ENCODE data around the gene PIAS1.
"Not testable (repeated sequence)": the region's sequence is repeated elsewhere in the genome, so short reads cannot be mapped to it uniquely, and the experiment has no call there.

The PIAS1 gene

DNA sequence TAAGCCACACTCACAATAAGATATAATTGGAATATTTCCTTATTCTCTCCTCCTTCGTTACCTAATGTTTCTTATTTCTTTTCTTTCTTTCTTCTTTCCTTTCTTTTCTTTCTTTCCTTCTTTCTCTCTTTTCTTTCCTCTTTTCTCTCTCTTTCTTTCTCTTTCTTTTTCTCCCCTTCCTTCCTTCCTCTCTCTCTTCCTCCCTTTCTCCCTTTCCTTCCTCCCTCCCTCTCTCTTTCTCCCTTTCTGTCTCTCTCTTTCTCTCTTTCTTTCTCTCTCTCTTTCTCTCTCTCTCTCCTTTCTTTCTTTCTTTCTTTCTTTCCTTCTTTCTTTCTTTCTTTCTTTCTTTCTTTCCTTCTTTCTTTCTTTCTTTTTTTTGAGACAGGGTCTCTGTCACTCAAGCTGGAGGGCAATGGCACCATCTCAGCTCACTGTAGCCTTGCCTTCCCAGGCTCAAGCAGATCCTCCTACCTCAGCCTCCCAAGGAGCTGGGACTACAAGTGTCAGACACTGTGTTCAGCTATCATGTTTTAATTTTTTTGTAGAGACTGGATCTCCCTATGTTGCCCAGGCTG is 19.3 kb upstream of the PIAS1 start:
- DNase-seq = no peak

DNA sequence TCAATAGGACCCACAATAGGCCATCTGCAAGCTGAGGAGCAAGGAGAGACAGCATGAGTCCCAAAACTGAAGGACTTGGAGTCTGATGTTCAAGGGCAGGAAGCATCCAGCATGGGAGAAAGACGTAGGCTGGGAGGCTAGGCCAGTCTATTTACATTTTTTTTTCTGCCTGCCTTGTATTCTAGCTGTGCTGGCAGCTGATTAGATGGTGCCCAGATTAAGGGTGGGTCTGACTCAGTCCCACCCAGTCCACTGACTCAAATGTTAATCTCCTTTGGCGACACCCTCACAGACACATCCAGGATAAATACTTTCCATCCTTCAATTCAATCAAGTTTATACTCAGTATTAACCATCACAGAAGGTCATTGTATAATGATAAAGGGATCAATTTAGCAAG is 15.9 kb upstream of the PIAS1 start:
- no peak for DNase-seq

DNA sequence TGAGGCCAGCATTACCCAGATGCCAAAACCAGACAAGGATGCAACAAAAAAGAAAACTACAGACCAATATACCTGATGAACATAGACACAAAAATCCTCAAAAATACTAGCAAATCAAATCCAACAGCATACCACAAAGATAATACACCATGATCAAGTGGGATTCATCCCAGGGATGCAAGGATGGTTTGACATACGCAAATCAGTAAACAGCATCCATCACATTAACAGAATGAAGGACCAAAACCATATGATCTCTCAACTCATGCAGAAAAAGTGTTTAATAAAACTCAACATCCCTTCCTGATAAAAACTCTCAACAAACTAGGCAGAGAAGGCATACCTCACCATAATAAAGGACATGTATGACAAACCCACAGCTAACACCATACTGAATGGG is 14.0 kb upstream of the PIAS1 start:
- no peak for DNase-seq

DNA sequence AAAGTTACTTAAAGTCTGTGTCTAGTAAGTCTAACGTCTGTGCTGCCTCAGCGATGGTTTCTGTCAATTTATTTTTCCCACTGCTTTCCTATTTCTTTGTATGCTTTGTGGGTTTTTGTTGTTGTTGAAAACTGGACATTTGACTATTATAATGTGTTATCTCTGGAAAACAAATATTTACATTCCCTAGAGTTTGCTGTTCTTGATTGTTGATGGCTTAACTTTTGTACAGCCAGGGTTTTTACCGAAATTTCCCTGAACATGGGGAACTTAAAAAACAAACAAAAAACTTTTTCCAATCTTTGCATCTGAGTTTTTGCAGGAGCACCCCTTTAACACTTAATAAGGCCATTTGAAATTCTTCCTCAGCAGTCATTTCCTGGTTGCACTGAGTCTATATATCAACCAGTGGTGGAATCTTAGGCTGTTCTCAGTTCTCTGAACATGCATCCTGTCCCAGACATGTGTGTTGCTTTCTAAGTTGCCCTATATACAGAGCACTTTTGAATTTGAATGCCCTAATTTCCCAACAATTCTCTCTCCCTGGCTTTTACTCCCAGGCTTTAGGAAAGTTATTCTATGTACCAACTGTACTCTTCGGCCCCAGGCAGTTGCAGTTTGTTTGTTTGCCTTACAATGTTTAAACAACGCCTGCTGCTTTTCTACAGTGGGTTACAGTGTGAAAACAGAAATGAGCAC is 11.8 kb upstream of the PIAS1 start:
- no peak for DNase-seq

DNA sequence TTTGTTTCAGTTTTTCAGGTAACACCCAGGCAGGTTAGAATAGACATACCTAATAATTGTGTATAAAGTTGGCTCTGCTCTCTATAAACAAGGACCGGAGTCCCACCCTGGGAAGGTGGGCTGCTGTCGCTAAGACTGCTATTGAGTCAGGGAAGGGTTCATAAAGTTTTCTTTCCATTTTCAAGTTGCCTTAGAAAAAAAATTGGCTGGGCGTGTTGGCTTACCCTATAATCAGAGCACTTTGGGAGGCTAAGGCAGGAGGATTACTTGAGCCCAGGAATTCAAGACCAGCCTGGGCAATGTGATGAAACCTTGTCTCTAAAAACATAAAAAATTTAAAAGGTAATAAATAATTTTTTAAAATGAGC is 11.3 kb upstream of the PIAS1 start:
- DNase-seq = no peak

DNA sequence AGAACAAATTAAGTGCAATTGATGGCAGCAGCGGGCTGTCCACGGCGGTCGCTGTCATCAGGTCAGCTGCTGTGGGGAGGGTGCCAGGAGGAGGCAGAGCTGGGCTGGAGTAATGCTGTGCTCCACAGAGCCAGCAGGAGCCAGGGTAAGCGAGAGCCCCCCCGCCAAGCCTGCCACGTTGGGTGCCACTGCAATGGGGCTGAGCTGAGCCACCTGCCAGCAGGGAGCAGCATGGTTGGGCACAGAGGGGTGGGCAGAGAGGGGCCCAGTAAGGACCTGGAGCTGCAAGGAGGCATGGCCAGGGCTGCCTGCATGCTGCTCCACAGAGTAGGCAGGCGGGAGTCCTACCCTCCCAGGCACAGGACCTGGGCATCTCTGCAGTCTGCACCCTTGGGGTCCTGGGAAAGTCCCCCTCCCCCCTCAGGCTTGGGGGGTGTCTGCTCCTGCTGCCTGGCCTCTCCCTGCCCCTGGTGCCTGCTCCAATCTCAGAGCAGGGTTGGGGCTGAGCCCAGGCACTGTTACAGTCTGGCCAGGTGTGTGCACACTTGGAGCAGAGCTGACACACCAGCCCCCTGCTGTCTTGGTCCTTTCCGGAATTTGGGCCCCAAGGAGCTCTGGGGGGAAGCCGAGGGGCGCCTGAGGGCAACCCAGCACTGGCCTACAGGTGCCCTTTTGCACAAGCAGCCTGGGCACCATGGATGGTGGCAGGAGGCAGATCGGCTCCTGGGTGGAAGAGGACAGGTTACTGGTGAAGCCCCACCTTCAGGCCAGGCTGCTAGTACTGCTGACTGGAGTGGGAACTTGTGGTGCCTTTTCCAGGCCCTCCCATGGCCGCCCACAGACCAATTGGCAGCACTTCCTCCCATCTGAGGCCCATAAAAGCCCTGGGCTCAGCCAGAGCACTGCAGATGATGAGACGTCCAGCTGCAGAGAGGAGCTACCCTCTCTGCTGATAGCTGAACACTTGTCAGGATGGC is 8.5 kb upstream of the PIAS1 start:
- no peak for DNase-seq

DNA sequence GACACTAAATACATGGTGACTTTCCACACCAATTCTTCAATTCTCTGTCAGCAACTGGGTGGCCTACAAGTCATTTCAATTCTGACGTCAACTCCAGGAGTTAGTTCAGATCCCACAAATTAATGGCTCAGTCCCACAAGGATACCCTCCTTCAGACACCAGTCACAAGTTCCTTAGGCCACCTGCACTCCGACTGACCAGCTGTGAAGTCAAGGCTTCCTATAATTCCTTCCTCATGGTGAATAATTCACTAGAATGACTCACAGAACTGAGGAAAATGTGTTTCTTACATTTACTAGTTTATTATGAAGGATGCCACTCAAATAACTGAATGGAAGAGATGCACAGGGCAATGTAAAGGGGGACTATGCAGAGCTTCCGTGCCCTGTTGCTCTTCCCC is 6.3 kb upstream of the PIAS1 start:
- no peak for DNase-seq

DNA sequence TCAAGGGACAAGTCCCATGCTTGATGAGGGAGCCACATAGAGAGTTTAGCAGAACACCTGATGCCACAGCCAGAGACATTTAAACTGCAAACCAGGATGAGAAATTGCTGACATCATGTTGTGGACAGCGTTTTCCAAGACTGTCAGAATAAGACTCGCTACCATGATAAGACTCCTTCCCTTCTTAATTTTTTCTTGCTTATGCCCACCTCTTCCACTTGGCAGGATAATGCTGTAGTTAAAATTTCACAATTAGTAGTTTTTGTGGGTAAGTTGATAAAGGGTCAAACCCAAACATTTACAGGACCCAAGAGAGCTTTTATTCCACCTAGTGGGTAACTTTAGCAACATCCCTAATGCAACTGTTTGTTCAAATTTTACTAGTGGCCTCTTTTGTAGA is 3.0 kb upstream of the PIAS1 start:
- DNase-seq = no peak

DNA sequence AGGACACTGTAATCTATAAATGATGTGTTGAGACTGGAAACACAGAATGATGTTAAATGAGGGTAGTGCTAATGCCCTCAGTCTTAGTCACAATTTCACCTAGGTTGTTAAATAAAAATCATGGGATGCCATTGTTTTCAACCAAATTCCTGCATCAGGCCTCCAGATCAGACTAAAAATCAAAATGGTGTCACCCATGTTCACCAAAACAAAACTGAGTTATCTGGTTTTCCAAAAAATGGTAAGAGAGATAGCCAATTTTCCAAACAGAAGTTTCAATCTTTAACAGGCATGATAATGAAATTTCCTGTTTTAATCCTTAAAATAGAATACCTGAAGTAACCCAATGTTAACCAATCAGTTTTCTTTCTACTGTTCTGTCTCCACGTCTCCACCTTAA is 2.2 kb upstream of the PIAS1 start:
- no peak for DNase-seq

DNA sequence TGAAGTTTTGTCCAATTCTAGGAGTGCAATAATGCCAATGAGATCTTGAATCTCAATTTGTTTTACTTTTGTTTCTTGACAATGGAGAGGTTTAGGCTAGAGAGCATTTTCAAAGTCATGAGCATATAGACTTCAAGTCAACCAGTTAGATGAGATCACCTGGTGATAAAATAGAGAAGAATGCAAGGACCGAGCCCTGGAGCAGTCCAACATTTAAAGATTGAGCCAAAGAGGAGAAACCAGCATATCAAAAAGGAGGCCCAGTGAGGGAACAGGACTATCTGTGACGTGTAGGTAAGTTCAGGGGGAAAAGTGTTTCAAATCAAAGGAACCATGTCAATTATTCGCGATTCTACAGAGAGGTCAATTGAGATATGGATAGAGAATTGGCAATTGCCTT is 1.7 kb upstream of the PIAS1 start:
- no peak for DNase-seq

DNA sequence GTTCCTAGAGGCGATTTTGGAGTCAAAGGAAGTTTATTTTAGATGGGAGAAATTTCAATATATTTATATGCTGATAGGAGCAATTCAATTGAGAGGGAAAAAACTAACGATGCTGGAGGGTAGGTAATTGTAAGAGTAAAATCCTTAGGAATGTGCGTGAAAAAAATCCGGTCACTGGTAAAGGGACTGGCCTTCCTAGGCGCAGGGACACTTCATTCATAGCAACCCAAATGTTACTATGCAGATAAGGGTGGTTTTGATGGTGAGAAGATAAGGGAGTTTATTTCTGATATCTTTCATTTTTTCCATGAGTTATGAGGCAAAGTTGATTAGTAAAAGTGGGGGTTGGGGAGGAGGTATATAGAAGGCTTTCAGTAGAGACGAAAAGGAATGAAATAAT is 1.1 kb upstream of the PIAS1 start:
- DNase-seq = no peak

DNA sequence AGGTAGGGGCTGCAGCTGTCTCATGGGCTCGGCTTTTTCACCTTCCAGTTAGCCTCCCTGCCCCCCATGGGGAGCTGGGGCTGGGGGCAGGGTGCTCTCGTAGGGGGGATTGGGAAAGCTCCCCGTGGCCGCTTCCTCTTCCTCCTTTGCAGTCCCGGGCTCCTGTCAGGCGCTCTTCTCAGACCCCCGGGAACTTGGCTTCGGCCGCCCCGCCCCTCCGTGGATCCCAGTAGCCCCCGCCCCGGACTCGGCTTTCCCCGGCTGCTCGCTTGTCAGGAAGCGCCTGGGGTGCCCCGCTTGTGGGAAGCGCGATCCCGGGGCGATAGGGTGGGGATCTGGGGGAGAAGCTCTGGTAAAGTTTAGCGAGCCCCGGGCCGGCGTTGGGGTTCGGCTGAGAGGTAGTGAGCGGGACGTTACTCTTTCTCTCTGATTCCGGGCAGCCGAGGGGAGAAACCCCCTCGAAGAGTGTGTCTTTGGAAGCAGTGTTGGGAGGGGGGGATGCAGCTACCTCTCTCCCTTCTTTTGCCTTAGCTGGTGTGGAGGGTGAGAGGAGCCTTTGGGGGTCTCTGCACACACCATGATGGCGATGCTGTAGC is 611 bp downstream of the PIAS1 start:
- peak; percentile 36 for DNase-seq

DNA sequence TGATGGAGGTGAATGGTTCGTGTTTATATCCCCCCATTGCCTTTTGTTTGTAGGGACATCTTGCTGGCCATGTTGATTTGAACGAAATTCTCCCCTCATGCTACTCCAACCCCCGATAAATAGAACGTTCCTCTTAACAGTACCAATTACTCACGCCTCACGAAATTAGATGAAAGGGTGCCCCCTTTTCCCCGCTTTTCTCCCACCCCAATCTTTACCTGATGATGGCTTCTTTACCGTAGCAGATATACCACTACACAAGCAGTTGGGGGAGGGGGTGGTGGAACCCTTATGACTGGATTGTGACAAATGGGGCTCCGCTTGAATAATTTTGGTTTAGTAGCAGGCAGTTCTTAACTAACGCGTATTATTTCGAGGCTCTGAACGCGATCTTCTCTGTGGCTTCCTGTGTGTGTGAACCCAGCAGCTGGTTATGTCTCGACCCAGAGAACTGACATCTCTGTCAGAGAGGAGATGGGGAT is 1.1 kb downstream of the PIAS1 start:
- peak; percentile 68 for DNase-seq

DNA sequence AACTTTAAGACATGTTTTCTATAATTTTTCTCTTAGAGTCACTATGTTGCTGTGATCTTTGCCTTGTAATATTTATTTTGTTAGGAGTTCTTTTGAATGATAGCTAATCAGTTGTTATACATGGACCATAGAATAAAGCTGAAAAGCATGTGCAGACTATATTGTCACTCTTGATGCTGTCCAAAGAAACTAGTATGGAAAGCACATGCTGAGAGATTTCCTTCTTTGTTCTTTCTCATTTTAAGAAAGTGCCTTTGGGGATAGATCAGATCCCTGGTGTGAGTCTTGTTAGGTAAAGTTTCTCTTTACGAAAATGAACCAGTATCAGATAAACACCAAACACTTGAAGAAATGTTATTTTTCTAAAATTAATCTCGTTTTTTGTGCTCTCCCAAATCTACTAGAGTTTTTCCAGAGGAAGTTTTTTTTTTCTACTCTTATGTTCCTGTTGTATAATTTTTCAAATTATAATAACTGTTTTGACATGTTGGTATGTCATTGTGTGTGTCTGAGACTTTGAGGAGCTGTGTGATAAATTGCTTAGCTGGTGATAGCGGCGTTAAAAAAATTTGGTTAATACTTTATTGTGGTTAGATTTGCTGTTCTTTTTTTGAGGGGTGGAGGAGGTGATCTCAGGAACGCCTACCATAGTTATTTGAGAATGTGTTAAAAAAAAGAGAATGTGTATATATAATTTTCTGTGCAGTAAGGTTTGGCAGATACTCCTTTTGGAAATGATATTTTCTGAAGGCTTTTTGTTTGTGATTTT is 2.2 kb downstream of the PIAS1 start:
- no peak for DNase-seq

DNA sequence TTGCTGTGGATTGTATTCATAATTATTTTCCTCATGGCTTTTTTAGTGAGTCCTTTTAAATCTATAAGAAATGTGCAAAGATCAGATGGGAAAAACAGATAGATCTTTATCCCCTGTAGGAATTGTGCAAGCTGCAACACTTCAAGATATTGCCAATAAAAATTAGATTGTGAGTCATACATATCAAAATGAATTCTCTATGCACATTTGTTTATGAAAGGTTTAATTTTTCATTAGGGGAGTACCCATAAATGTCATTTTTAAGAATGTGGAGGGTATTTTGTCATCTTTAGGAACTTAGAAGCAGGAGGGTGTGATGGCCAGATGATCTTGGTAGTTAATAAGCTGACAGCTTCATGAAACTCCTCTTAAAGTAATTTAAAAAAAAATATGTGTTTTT is 2.9 kb downstream of the PIAS1 start:
- DNase-seq = no peak

DNA sequence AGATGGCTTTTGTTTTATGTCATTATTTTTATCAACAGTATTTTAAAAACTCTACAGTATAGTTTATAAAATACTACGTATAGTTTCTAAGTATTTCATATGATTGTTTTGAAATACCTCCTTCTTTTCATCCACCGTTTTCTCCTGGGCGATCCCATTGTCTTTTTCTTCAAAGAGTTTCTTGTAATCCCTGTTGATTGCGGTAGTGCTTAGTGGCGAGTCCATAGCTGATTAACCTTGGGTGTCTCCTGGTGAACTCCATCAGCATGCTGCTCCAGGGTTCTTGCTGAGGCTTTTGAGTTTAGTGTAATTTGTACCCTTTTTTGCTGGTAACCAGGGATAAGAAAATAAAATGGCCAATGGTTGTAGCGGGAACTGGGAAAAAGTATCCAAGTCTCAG is 3.6 kb downstream of the PIAS1 start:
- DNase-seq = no peak

DNA sequence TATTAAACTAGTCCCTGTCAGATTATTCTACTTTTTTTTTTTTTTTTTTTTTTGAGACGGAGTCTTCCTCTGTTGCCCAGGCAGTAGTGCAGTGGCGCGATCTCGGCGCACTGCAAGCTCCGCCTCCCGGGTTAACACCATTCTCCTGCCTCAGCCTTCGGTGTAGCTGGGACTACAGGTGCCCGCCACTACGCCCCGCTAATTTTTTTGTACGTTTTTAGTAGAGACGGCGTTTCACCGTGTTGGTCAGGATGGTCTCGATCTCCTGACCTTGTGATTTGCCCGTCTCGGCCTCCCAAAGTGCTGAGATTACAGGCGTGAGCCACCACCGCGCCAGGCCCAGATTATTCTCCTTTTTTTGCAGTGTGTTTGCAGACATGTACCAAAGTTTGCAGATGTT is 4.9 kb downstream of the PIAS1 start:
- DNase-seq = not testable (repeated sequence)

DNA sequence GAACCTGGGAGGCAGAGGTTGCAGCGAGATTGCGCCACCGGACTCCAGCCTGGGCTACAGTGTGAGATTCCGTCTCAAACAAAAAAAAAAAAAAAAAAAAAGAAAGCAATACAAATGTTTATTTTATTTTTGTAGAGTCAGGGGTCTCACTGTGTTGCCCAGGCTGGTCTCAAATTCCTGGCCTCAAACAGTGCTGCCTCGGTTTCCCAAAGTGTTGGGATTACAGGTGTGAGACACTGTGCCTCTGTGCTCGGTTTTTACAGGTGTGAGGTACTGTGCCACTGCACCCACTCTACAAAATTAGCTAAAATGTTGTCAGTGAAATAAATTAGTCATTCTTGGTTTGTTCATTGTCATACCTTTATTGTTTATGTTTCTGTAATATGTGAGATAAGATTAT is 5.5 kb downstream of the PIAS1 start:
- DNase-seq = no peak

DNA sequence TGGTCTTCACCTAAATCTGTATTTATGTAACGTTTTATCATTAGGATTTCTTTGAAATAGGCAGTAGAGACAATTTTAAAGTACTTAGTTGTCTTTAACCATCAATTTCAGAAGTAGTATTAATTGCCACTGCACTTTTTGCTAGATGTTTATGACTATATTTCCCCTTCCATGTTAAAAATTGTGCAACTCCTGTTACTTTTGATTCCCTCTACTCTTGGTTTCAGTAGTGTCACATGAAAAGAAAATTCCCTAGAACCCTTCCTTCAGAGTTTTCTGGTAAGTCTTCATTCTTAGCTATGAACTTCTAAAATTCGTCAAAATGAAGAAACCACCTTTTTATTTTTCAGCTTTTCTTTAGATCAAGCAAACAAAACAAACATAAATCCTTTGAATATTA is 7.1 kb downstream of the PIAS1 start:
- no peak for DNase-seq

DNA sequence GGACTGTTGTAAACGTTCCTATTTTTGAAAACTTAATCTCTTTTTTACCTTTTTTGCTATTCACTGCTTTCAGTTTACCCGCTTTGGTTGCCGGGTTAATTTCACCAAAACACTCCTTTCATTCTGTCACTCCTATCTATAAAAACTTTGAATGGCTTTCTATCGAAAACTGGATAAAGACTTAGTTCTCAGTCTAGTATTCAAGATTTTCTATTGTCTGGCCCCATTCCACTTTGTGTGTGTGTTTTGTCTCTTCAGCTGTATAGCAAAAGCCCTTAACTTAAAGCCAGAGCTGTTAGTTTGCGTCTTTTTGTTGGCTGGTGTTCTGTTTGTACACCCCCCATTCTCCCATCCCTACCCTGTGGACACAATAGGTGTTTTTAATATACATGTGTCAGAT is 7.5 kb downstream of the PIAS1 start:
- DNase-seq = no peak

DNA sequence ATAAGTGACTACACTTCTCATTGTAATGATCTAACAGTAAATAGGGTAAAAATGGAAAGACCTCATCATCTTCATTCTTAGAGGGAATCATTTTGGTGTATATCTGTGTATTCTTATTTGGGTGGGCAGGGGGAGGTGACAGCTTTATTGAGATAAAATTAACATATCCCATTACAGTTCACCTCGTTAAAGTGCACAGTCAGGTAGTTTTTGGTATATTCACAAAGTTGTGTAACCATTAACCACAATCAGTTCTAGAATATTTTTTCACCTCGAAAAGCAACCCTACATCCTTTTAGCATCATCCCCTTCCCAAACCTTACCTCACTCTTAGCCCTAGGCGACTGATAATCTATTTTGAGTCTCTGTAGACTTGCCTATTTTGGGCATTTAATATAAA is 8.1 kb downstream of the PIAS1 start:
- DNase-seq = no peak

DNA sequence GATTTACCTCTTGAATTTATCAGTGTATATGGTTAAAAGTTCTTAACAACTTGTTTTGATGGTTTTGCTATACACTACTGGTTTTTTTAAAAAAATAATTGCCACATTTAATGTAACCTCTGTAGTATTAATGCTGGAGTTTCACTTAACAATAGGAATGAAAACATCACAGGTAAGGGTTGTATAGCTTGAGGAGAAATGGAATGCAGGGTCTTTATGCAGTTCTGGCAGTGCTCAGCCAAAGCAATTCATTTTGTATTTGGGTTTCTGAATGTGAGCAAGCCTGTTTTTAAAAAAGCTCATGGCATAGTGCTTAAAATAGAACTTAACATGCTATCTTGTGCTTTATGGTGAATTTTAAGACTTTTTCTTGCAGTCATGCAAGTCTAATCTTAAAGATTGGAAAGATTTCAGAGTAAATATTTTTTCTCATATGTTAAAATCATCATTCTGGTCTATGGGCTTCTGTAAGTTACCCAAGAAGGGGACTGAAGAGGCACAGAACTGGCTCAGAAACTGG is 8.9 kb downstream of the PIAS1 start:
- DNase-seq = no peak
